GM21619 (cell line): Measurements from ENCODE around the gene ATXN2.
"Not testable (repeated sequence)": the region's sequence is repeated elsewhere in the genome, so short reads cannot be mapped to it uniquely, and the experiment has no call there.

Source experiments
- ATAC-seq: cut with Tn5 transposase; IDR thresholded peaks from one replicate; pipeline ENCODE4 v1.9.1; 2021; ENCODE audit not compliant: unreplicated experiment

Gene ATXN2, protein sequence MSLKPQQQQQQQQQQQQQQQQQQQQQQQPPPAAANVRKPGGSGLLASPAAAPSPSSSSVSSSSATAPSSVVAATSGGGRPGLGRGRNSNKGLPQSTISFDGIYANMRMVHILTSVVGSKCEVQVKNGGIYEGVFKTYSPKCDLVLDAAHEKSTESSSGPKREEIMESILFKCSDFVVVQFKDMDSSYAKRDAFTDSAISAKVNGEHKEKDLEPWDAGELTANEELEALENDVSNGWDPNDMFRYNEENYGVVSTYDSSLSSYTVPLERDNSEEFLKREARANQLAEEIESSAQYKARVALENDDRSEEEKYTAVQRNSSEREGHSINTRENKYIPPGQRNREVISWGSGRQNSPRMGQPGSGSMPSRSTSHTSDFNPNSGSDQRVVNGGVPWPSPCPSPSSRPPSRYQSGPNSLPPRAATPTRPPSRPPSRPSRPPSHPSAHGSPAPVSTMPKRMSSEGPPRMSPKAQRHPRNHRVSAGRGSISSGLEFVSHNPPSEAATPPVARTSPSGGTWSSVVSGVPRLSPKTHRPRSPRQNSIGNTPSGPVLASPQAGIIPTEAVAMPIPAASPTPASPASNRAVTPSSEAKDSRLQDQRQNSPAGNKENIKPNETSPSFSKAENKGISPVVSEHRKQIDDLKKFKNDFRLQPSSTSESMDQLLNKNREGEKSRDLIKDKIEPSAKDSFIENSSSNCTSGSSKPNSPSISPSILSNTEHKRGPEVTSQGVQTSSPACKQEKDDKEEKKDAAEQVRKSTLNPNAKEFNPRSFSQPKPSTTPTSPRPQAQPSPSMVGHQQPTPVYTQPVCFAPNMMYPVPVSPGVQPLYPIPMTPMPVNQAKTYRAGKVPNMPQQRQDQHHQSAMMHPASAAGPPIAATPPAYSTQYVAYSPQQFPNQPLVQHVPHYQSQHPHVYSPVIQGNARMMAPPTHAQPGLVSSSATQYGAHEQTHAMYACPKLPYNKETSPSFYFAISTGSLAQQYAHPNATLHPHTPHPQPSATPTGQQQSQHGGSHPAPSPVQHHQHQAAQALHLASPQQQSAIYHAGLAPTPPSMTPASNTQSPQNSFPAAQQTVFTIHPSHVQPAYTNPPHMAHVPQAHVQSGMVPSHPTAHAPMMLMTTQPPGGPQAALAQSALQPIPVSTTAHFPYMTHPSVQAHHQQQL

DNA sequence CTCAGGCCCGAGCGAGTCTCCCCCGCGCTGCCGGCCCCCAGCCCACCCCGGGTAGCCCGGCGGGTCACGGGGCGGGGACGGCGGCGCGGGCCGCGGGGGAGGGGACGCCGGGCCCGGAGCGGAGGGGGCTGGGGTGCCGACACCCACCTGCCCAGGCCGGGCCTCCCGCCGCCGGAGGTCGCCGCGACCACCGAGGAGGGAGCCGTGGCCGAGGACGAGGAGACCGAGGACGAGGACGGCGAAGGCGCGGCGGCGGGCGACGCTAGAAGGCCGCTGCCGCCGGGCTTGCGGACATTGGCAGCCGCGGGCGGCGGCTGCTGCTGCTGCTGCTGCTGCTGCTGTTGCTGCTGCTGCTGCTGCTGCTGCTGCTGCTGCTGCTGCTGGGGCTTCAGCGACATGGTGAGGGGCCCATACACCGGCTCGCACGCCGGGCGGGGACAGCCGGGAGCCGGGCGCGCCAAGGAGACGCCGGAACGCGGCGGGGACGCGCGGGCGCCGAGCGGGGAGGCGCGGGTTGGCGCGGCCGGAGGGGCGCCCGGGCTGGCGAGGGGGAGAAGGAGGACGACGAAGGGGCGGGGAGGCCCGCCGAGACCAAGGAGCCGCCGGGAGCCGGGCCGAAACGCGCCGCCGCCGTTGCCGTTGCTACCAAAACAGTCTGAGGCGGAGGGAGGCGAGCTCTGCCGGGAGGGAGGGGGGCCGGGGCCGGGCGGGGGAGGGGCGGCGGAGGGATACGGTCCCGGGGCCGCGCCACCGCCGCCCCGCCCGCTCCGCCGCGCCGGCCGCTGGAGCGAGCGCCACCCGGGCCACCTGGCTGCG lies at the start of gene ATXN2:
Gene ATXN2, minus strand, starts transcription at position 679 of the 816 bp plus-strand sequence. Its CDS starts 281 bp downstream, at position 398.
- ATAC-seq, result peak; percentile 45

DNA sequence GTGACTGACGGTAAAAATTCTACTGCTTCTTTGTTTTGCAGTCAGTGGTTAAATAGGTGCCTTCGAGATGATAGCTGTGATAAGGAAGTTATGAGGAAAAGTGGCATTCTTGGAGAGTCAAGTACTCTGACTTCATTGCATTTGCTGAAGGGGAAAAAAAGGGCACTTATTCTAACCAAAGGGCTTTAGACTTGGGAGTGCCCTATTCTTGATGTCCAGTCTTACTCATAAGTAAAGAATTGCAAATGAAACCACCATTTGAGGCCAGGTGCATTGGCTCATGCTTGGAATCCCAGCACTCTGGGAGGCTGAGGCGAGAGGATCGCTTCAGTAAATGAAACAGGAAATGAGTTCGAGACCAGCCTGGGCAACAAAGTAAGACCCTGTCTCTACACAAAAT lies 46.3 kb upstream of the ATXN2 start:
- no peak for ATAC-seq

DNA sequence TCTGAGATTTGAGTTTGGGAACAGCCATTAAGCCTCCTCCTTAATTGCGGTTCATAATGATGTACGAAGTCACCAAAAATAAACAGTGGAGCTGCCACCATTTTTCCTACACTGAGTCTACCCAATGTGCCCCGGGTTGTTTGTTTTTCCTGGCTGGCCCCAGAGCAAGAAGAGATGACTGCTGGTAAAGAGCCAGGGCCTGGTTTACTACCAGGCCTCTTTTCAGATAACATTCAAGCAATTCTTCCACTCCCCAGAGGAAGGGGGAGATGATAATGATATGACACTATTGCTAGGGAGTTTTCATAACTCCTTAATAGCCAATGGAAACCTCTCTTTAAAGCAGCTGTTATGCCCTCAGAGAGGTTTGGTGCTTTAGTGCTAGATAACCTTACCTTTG lies 44.3 kb upstream of the ATXN2 start:
- no peak for ATAC-seq

DNA sequence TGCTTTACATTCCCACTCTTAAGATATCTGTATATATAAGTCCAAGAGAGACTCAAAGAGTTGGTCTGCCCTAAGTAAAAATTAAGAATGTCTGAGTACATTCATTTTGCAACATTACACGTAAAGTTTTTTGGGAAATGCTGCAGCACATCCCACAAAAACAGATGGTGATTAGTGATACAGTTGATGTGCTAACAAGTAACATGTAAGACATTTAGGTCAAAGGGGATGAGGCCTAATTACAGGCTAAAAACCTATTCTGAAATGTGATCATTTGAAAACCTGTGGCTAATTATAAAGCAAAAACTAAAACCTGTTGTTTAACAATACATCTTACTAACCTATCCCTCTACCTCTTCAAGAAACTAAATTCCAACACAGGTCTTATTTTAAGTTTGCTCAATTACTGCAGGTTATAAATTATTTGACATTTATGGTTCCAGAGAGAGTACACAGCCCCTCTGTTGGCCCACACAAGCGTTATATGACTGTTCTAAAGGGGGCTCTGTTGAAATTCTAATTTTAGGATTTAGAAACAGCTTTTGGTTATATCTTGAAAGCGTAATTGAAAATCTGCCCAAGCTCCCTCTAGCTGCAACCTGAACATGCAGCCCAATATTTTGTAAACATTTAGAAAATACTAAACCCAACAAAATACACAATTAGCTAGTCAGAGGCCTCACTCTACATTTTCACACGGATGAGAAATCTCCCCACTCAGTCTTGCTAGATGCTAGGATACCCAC lies 43.7 kb upstream of the ATXN2 start:
- no peak for ATAC-seq

DNA sequence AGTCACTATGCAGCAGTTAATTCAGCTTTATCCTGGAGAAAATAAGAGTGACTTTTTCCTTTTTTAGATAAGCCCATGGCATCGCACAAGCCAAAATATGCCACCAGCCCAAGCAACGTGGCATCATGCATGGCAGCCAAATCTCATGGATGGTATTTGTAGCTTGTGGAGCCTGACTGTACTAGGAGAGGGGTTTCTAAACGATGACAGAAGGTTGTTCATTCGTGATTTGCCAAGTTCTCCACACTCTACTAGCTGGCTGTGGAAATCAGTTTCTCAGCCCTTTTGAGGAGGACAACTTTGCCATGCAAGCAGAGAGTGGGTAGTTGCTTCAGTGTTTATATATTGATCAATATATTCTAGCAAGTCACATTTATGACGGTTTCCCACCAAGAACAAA lies 41.4 kb upstream of the ATXN2 start:
- ATAC-seq, result no peak

GRCh38 chr12:111638556-111638955 lies 39.4 kb upstream of the ATXN2 start:
- no peak for ATAC-seq

- ATAC-seq, result no peak
These were observed 37.3 kb upstream of the ATXN2 start for GRCh38 chr12:111636209-111636945.

DNA sequence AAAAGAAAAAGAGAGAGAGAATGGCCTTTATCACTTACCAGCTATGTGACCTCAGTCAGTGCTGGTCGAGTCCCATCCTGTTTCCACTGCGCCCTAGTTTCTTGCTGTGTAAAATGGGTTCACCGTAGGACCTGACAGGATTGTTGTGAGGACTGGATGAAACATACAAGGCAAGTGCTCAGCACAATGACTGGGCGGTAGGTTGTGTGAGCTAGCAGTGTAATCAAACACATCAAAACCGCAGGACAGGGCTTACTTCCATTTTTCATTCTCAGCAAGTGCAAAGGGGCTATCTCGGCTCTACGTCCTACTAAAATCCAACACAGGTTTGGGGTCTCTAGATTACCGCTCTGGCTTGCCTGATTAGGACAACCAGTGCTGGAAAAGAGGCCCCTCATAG lies 36.4 kb upstream of the ATXN2 start:
- no peak for ATAC-seq

GRCh38 chr12:111628505-111629260 lies 29.6 kb upstream of the ATXN2 start:
- ATAC-seq, result no peak

DNA sequence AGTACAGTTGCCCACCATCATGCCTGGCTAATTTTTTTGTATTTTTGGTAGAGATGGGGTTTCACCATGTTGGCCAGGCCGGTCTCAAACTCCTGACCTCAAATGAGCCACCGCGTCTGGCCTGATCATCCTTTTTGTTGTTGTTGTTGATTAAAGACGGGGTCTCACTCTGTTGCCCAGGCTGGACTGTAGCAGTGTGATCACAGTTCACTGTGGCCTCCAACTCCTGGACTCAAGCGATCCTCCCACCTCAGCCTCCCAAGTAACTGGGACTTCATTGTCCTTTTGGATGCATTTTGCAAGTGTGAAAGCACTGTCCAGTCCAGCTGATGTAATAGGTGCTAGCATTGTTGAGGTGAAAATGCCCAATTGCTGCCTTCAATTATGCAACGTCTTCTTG lies 27.1 kb upstream of the ATXN2 start:
- ATAC-seq, result no peak

GRCh38 chr12:111624540-111624939 lies 25.4 kb upstream of the ATXN2 start:
- no peak for ATAC-seq

DNA sequence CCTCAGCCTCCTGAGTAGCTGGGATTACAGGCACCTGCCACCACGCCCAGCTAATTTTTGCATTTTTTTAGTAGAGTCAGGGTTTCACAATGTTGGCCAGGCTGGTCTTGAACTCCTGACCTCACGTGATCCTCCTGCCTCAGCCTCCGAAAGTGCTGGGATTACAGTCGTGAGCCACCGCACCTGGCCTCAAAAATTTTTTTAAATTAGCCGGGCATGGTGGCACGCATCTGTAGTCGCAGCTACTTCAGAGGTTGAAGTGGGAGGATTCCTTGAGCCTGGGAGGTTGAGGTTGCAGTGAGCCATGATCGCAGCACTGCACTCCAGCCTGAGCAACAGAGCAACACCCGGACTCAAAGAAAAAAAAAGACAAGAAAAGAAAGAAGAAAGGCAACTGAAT lies 18.7 kb upstream of the ATXN2 start:
- ATAC-seq, result not testable (repeated sequence)

- ATAC-seq, result no peak
These were observed 17.1 kb upstream of the ATXN2 start for GRCh38 chr12:111616177-111616623.

GRCh38 chr12:111607239-111607638 lies 8.1 kb upstream of the ATXN2 start:
- no peak for ATAC-seq

GRCh38 chr12:111606767-111607230 lies 7.7 kb upstream of the ATXN2 start:
- no peak for ATAC-seq

DNA sequence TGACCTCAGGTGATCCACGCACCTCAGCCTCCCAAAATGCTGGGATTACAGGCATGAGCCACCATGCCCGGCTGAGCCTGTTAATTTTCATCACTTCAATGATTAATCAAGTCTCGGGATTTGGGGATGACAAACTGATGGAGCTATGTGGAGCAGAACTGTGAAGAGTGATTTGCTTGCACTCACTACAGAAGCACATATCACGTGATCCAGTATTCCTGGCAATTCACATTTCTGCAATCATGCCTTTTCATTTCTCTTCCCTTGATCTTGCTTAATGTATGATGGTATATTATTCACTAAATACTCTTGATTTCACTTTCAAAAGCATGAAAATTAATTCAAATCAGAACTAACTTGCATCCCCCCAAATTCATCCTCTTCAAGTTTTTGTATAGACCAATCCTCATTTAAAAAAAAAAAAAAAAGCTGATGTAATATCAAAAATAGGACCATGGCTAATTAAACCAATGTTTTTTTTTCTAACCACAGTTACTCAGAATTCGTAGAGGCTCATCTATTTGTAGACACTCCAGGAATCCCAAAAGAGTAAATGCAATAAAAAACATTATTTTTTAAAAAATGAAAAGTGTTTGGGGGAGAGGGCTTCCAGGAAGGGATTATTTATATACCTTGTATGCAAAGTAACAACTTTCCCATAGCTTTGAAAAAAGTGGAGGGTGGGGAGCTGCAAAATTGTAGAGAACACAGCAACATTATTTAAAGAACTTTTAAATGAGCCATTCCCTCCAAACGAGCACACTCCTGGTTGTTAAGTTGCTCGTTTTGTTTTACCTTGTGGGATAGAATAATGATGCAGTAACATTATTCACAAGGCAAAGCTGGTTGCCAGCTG lies 7.0 kb upstream of the ATXN2 start:
- no peak for ATAC-seq

GRCh38 chr12:111602857-111603256 lies 3.7 kb upstream of the ATXN2 start:
- not testable (repeated sequence) for ATAC-seq
